GM12874 (cell line): Measurements from ENCODE around the gene INPP5J.

Source experiments
- CTCF ChIP-seq: IDR thresholded peaks from 2 replicates; pipeline ENCODE4 v1.5.1; 2011; ENCODE audit warnings: low read depth, mild to moderate bottlenecking, control low read depth, low read length, moderate library complexity; ENCODE audit not compliant: insufficient read depth

INPP5J gene

DNA sequence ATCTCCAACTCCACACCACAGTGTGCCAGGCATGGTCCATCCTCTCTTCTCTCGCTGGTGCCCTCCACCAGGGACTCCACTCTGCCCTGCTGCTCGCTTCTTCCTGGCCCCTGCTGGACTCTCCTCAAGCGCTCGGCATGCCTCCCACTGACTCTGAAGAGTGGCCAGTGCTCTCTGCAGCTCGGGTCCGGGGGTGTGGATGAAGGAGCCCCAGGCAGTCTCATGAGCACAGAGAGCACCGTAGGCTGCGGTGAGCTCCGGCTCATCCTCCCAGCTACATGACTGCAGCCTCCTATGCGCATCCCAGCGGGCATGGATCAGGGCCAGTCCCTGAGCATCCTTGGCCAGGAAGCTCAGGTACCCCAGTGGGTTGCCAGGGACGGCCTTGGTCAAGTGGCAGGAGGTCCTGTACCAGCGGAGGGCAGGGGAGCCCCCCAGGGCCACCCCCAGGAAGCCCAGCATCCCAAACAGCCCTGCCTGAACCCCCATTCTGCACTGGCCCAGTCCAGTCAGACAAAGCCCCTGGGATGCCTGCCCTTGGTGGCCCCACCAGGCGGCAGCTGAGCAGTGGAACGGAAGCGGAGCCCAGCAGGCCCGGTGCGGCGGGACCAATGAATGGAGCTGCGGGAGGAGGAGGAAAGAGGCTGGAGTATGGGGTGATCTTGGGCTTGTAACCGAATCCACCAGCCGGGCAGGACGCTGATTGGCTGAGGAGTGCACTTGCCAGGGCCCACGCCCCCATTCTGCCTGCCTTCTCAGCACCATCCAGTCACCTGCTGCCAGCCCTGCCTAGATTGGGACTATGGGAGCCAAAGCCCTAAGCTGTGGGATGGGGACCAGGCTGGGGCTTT, 17.3 kb downstream of the INPP5J start, which contains the start of gene PLA2G3:
Gene PLA2G3, minus strand, starts transcription at position 643 of the 851 bp plus-strand sequence. Its CDS starts 154 bp downstream, at position 489.
- no peak for TF ChIP-seq CTCF

DNA sequence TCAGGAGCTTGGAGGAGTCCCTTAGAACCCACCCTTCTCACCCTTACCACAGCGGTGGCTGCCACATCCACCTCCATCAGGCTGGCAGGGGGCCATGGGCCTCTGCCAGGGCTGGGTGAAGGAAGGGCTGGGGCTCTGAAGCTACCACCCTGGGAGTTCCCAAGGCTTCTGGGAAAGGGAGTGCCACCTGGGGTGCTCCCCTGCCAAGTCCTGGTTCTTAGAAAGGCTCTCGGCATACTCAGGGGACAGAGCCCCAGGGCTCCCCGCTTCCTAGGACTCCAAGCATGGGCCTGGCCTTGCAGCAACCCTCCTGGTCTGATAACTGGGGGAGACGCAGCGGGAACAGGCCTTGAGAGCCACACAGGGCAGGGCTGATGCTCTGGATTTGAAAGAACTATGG, 18.0 kb downstream of the INPP5J start:
- TF ChIP-seq CTCF = no peak

- TF ChIP-seq CTCF = no peak
Observed at GRCh38 chr22:31141551-31141950, 18.8 kb downstream of the INPP5J start.

- no peak for TF ChIP-seq CTCF
Observed at GRCh38 chr22:31142285-31142684, 19.5 kb downstream of the INPP5J start.

GRCh38 chr22:31143038-31143437, 20.3 kb downstream of the INPP5J start:
- TF ChIP-seq CTCF = no peak

- no peak for TF ChIP-seq CTCF
Observed at GRCh38 chr22:31143537-31143936, 20.8 kb downstream of the INPP5J start.

DNA sequence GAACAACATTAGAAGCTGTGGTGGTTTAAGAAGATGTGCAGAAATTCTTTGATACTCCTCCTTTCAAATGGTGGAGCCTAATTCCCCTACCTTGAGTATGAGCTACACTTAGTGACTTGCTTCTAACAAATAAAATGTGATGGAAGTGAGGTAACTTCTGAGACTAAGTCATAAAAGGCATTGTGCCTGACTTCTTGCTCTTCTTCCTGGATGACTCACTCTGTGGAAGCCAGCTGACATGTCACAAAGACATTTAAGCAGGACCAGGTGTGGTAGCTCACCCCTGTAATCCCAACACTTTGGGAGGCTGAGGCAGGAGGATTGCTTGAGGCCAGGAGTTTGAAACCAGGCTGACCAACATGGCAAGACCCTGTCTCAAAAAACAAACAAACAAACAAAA, 21.5 kb downstream of the INPP5J start:
- TF ChIP-seq CTCF = no peak
